Keratinocyte (primary cell): ENCODE results near the gene SDS. TPM values are rescaled to one million over a fixed set of nuclear protein-coding genes. Genes with fewer than 3 reads are reported as not detected.

Experiments
- DNase-seq: peaks from one replicate; pipeline ENCODE4 v3.0.0-alpha.2; 2011; ENCODE audit warnings: low read depth, missing footprints, low spot score
- FAIRE-seq: peaks from 2 replicates; lab custom pipeline; 2011; peaks lifted over from hg19 to GRCh38; lab: Jason Lieb, UNC
- H2AFZ ChIP-seq: 2 replicates; pipeline ENCODE4 v1.6.0; 2012; ENCODE audit warnings: low read length, control low read depth, inconsistent platforms; ENCODE audit not compliant: control insufficient read depth
- H3K27ac ChIP-seq: 2 replicates; pipeline ENCODE4 v1.5.1; 2011; ENCODE audit warnings: low read length; ENCODE audit not compliant: control insufficient read depth, insufficient read depth
- H3K27me3 ChIP-seq: 3 replicates; pipeline ENCODE4 v1.6.0; 2011; ENCODE audit warnings: low read length; ENCODE audit not compliant: control insufficient read depth, insufficient read depth; ENCODE audit errors: extremely low read depth
- H3K36me3 ChIP-seq, 2 experiments: 2 replicates in 1 of 2; 3 replicates in 1 of 2; pipeline ENCODE4 v1.5.1; 2011; ENCODE audit warnings: low read length in 2 of 2, mild to moderate bottlenecking in 1 of 2; ENCODE audit not compliant: control insufficient read depth in 2 of 2, insufficient read depth in 2 of 2; ENCODE audit errors: extremely low read depth in 1 of 2
- H3K4me1 ChIP-seq: 3 replicates; pipeline ENCODE4 v1.5.1; 2011; ENCODE audit warnings: low read length; ENCODE audit not compliant: control insufficient read depth, insufficient read depth; ENCODE audit errors: extremely low read depth
- H3K4me2 ChIP-seq: 3 replicates; pipeline ENCODE4 v1.6.0; 2011; ENCODE audit warnings: low read depth, low read length; ENCODE audit not compliant: control insufficient read depth, insufficient read depth; ENCODE audit errors: extremely low read depth
- H3K4me3 ChIP-seq, 3 experiments: fragments of 200-600 bp in 1 of 3; sonication (generic) in 1 of 3; 2 replicates in 2 of 3; 3 replicates in 1 of 3; pipeline ENCODE4 v1.5.1; 2011 to 2016; ENCODE audit warnings: low read length in 3 of 3, mild to moderate bottlenecking in 3 of 3, control low read depth in 2 of 3, inconsistent platforms in 1 of 3, low read depth in 1 of 3, mixed read lengths in 1 of 3, mixed run types in 1 of 3, moderate library complexity in 1 of 3; ENCODE audit not compliant: control insufficient read depth in 2 of 3, insufficient read depth in 2 of 3; ENCODE audit errors: extremely low read depth in 1 of 3
- H3K79me2 ChIP-seq: 2 replicates; pipeline ENCODE4 v1.6.0; 2012; ENCODE audit warnings: low read length; ENCODE audit not compliant: control insufficient read depth, insufficient read depth
- H3K9ac ChIP-seq: 3 replicates; pipeline ENCODE4 v1.6.0; 2011; ENCODE audit warnings: low read length; ENCODE audit not compliant: control insufficient read depth, insufficient read depth; ENCODE audit errors: extremely low read depth
- H3K9me1 ChIP-seq: 3 replicates; pipeline ENCODE4 v1.6.0; 2011; ENCODE audit warnings: low read length; ENCODE audit not compliant: control insufficient read depth, insufficient read depth; ENCODE audit errors: extremely low read depth
- H3K9me3 ChIP-seq: 2 replicates; pipeline ENCODE4 v1.5.1; 2012; ENCODE audit warnings: low read depth, low read length; ENCODE audit not compliant: control insufficient read depth
- H4K20me1 ChIP-seq: 3 replicates; pipeline ENCODE4 v1.6.0; 2011; ENCODE audit warnings: low read length; ENCODE audit not compliant: control insufficient read depth, insufficient read depth; ENCODE audit errors: extremely low read depth
- EZH2 ChIP-seq: IDR thresholded peaks from one replicate; pipeline ENCODE4 v1.6.1; 2012; ENCODE audit warnings: inconsistent platforms, mild to moderate bottlenecking, low read length, moderate library complexity
- dilution Hi-C: fragments of 300-500 bp; cut with MboI; formaldehyde crosslinking; loops from one replicate; pipeline ENCODE4 v1.7.0; 2020; ENCODE audit warnings: low sequenced_read_pairs; ENCODE audit not compliant: extremely low pct_ligation_motif_present
- polyA plus RNA-seq, 5 experiments: library from polyadenylated mRNA; depleted of rRNA in 3 of 5; stranded (reverse) in 3 of 5; stranded (forward) in 1 of 5; unstranded in 1 of 5; fragments of >200 nt; gene quantifications; 1 replicate in 1 of 5; 2 replicates in 3 of 5; 3 replicates in 1 of 5; pipeline versions ENCODE4 v1.2.1 to v1.2.3, GENCODE V29; 2011 to 2012; ENCODE audit warnings: missing spikeins in 2 of 5, low read depth in 1 of 5, low replicate concordance in 1 of 5
- TF ChIP-seq, protein P1 (sequence below), 3 experiments: IDR thresholded peaks in 1 of 3; conservative IDR thresholded peaks in 1 of 3; optimal IDR thresholded peaks in 1 of 3; 2 replicates in 2 of 3; 3 replicates in 1 of 3; pipeline versions ENCODE3 to v1.5.1; 2011; ENCODE audit warnings: low read length in 3 of 3, mild to moderate bottlenecking in 3 of 3, moderate library complexity in 2 of 3, control low read depth in 1 of 3, inconsistent platforms in 1 of 3; ENCODE audit not compliant: insufficient read depth in 2 of 3; ENCODE audit errors: extremely low read depth in 1 of 3

Gene SDS
- polyA plus RNA-seq, 1 donor (not counting 4 experiments of a cell fraction or from before 2014, with no cell fraction given) = not detected

- TF ChIP-seq EZH2 = no peak
- TF ChIP-seq, protein P1, sequence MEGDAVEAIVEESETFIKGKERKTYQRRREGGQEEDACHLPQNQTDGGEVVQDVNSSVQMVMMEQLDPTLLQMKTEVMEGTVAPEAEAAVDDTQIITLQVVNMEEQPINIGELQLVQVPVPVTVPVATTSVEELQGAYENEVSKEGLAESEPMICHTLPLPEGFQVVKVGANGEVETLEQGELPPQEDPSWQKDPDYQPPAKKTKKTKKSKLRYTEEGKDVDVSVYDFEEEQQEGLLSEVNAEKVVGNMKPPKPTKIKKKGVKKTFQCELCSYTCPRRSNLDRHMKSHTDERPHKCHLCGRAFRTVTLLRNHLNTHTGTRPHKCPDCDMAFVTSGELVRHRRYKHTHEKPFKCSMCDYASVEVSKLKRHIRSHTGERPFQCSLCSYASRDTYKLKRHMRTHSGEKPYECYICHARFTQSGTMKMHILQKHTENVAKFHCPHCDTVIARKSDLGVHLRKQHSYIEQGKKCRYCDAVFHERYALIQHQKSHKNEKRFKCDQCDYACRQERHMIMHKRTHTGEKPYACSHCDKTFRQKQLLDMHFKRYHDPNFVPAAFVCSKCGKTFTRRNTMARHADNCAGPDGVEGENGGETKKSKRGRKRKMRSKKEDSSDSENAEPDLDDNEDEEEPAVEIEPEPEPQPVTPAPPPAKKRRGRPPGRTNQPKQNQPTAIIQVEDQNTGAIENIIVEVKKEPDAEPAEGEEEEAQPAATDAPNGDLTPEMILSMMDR (optimal IDR thresholded peaks at IDR 0.05 in 1 of 3, IDR thresholded peaks at IDR 0.05 in 1 of 3, conservative IDR thresholded peaks at IDR 0.05 in 1 of 3; ENCODE audit: extremely low read depth in 1 of 3, insufficient read depth in 2 of 3, low read length in 3 of 3) = no peak
- H3K4me2 ChIP-seq = no peak overlapping the region
- no peaks in the 10 kb centered on the region for H3K79me2 ChIP-seq
- no peak overlapping the region for H3K4me3 ChIP-seq
- H3K27ac ChIP-seq = no peak overlapping the region
- H3K9me3 ChIP-seq = no peaks in the 10 kb centered on the region
- no peaks in the 10 kb centered on the region for H4K20me1 ChIP-seq
- H3K27me3 ChIP-seq = peaks cover 5% of the 10 kb centered on the region
- H2AFZ ChIP-seq = no peak overlapping the region
- H3K9ac ChIP-seq = no peak overlapping the region
- H3K36me3 ChIP-seq = no peaks in the 10 kb centered on the region
- FAIRE-seq (no peak), DNase-seq (no peak)
- H3K9me1 ChIP-seq = no peaks in the 10 kb centered on the region
- no peaks in the 10 kb centered on the region for H3K4me1 ChIP-seq
- dilution Hi-C loops = no loop called here
Measured at GRCh38 chr12:113449299-113449698, 45.6 kb upstream of the SDS start.

GRCh38 chr12:113448873-113449272 lies 45.2 kb upstream of the SDS start:
- H2AFZ ChIP-seq = no peak overlapping the region
- FAIRE-seq (no peak), DNase-seq (no peak)
- no peaks in the 10 kb centered on the region for H3K79me2 ChIP-seq
- no peaks in the 10 kb centered on the region for H3K36me3 ChIP-seq
- H3K4me2 ChIP-seq = no peak overlapping the region
- no peak overlapping the region for H3K27ac ChIP-seq
- no peak overlapping the region for H3K9ac ChIP-seq
- no peaks in the 10 kb centered on the region for H4K20me1 ChIP-seq
- peaks cover 5% of the 10 kb centered on the region for H3K27me3 ChIP-seq
- no peaks in the 10 kb centered on the region for H3K4me1 ChIP-seq
- no peaks in the 10 kb centered on the region for H3K9me1 ChIP-seq
- H3K4me3 ChIP-seq = no peak overlapping the region
- dilution Hi-C loops = no loop called here
- H3K9me3 ChIP-seq = no peaks in the 10 kb centered on the region
- no peak for TF ChIP-seq EZH2
- TF ChIP-seq, protein P1 (optimal IDR thresholded peaks at IDR 0.05 in 1 of 3, IDR thresholded peaks at IDR 0.05 in 1 of 3, conservative IDR thresholded peaks at IDR 0.05 in 1 of 3; ENCODE audit: extremely low read depth in 1 of 3, insufficient read depth in 2 of 3, low read length in 3 of 3) = no peak
